Lower leg skin (tissue), 4 donors: ENCODE data around the gene HLA-DRA. TPM values are rescaled to one million over a fixed set of nuclear protein-coding genes. Genes with fewer than 3 reads are reported as not detected.

Experiments used
- DNase-seq, 2 donors: peaks; one replicate each; pipeline ENCODE4 v3.0.0-alpha.2; 2019; ENCODE audit warnings: low spot score in 2 of 2
- H3K4me3 ChIP-seq: fragments of 200-600 bp; sonication (generic); 2 replicates; pipeline ENCODE4 v1.5.1; 2017; ENCODE audit warnings: mild to moderate bottlenecking, low read depth; ENCODE audit not compliant: poor library complexity, severe bottlenecking
- POLR2A ChIP-seq, 2 donors: fragments of 450-650 bp; IDR thresholded peaks; one replicate each; pipeline ENCODE4 v1.6.1; 2016 to 2017; ENCODE audit warnings: antibody characterized with exemption in 2 of 2, mild to moderate bottlenecking in 1 of 2, moderate library complexity in 1 of 2
- WGBS, 2 donors: methylation state at CpG; one replicate each; pipeline ENCODE4 v1.1.5; 2018; 5-methylcytosine and 5-hydroxymethylcytosine counted together
- intact Hi-C: fragments of 100-400 bp; cut with DNase I; formaldehyde crosslinking; loops from one replicate; pipeline ENCODE4 v1.15.0; 2023; ENCODE audit warnings: low total_unique reads
- total RNA-seq, 4 donors: library from RNA; depleted of rRNA; stranded (reverse); fragments of >200 nt; gene quantifications; one replicate each; pipeline ENCODE4 v1.1.0, GENCODE V29; 2016
- TF ChIP-seq, protein P1 (sequence below), 3 donors: fragments of 450-650 bp; IDR thresholded peaks; one replicate each; pipeline ENCODE4 v1.5.1; 2016; ENCODE audit warnings: antibody characterized with exemption in 3 of 3, mild to moderate bottlenecking in 3 of 3, moderate library complexity in 2 of 3

Gene HLA-DRA
- total RNA-seq, 4 donors from 2014 or later: 164 to 274 (median 229) TPM

GRCh38 chr6:32401284-32401963, 38.3 kb upstream of the HLA-DRA start:
- no peak for DNase-seq
- TF ChIP-seq, protein P1, sequence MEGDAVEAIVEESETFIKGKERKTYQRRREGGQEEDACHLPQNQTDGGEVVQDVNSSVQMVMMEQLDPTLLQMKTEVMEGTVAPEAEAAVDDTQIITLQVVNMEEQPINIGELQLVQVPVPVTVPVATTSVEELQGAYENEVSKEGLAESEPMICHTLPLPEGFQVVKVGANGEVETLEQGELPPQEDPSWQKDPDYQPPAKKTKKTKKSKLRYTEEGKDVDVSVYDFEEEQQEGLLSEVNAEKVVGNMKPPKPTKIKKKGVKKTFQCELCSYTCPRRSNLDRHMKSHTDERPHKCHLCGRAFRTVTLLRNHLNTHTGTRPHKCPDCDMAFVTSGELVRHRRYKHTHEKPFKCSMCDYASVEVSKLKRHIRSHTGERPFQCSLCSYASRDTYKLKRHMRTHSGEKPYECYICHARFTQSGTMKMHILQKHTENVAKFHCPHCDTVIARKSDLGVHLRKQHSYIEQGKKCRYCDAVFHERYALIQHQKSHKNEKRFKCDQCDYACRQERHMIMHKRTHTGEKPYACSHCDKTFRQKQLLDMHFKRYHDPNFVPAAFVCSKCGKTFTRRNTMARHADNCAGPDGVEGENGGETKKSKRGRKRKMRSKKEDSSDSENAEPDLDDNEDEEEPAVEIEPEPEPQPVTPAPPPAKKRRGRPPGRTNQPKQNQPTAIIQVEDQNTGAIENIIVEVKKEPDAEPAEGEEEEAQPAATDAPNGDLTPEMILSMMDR (IDR thresholded peaks at IDR 0.05): no peak
- no peak for TF ChIP-seq POLR2A (IDR thresholded peaks at IDR 0.05)
- WGBS, 2 donors: 34 to 38% methylated on average over 4 of the region's 4 CpGs
- intact Hi-C loops: no loop called here
- H3K4me3 ChIP-seq: no peak overlapping the region

GRCh38 chr6:32402812-32403211, 36.9 kb upstream of the HLA-DRA start:
- no peak overlapping the region for H3K4me3 ChIP-seq
- intact Hi-C loops: no loop called here
- 69 to 74% methylated on average over 8 of the region's 8 CpGs for WGBS, 2 donors
- TF ChIP-seq, protein P1 (IDR thresholded peaks at IDR 0.05): no peak
- no peak for TF ChIP-seq POLR2A (IDR thresholded peaks at IDR 0.05)
- no peak for DNase-seq

DNA sequence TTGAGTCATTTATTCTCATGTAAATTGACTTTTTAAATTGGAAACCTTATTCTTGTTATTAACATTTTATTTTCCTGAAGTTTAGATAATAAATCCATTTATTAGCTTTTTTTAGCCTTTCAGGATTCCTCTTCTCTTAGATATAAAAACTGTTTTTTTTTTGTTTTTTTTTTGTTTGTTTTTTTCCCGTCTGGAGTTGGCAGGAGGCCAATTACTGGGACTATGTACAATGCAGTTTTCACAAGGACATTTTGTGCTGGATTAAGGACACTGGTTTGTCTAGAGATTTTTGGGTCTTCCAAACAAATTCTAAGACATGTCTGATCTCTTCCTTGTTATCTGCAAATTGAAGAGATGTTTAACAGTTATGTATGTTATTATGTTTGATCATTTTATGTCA, 34.0 kb upstream of the HLA-DRA start:
- 21 to 31% methylated on average over 1 of the region's 1 CpG for WGBS, 2 donors
- intact Hi-C loops: no loop called here
- DNase-seq: no peak
- no peak overlapping the region for H3K4me3 ChIP-seq
- TF ChIP-seq, protein P1 (IDR thresholded peaks at IDR 0.05): no peak
- TF ChIP-seq POLR2A (IDR thresholded peaks at IDR 0.05): no peak

DNA sequence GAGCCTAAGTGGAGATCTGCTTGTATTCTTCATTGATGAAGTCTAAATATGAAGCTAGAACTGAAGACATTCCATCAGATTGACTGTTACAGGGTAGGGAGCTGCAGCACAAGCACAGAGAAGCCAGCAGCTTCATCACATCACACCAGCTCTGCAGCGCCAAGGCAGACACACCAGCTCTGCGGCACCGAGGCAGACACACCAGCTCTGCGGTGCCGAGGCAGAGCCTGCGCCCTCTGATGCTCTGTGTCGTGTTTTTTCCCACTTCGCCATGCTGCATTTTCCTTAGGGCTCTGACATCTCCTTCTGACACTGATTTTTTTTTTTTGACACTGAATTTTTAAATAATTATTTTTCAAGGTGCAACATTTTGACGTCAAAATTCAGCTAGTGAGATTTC, 33.5 kb upstream of the HLA-DRA start:
- H3K4me3 ChIP-seq: no peak overlapping the region
- no peak for TF ChIP-seq POLR2A (IDR thresholded peaks at IDR 0.05)
- TF ChIP-seq, protein P1 (IDR thresholded peaks at IDR 0.05): no peak
- 78 to 83% methylated on average over 9 of the region's 9 CpGs for WGBS, 2 donors
- intact Hi-C loops: no loop called here
- DNase-seq: no peak

- TF ChIP-seq, protein P1 (IDR thresholded peaks at IDR 0.05): no peak
- TF ChIP-seq POLR2A (IDR thresholded peaks at IDR 0.05): no peak
- intact Hi-C loops: no loop called here
- WGBS, 2 donors: 58 to 62% methylated on average over 4 of the region's 4 CpGs
- no peak within 1 kb of the TSS for H3K4me3 ChIP-seq
- DNase-seq: no peak
Measured at GRCh38 chr6:32406857-32407256, 32.8 kb upstream of the HLA-DRA start, which contains the start of gene BTNL2. BTNL2 (minus strand) TSS chr6:32407181; CDS start chr6:32407123, 58 bp downstream.

GRCh38 chr6:32410906-32411305, 28.8 kb upstream of the HLA-DRA start:
- no peak for TF ChIP-seq POLR2A (IDR thresholded peaks at IDR 0.05)
- TF ChIP-seq, protein P1 (IDR thresholded peaks at IDR 0.05): no peak
- H3K4me3 ChIP-seq: no peak overlapping the region
- WGBS, 2 donors: 63 to 69% methylated on average over 5 of the region's 5 CpGs
- no peak for DNase-seq
- intact Hi-C loops: loop anchor here (10.0 kb wide), 1 partner anchor 384 kb away; no protein-coding TSS in a partner anchor
